GM21737 (cell line): ENCODE results near the gene ALOX15.
"Not testable (repeated sequence)": the region's sequence is repeated elsewhere in the genome, so short reads cannot be mapped to it uniquely, and the experiment has no call there.

Source experiments
- ATAC-seq: cut with Tn5 transposase; IDR thresholded peaks from one replicate; pipeline ENCODE4 v1.9.1; 2021; ENCODE audit warnings: mild to moderate bottlenecking, moderate library complexity; ENCODE audit not compliant: unreplicated experiment

ALOX15 gene

GRCh38 chr17:4594931-4595684 is 46.4 kb downstream of the ALOX15 start:
- no peak for ATAC-seq

- no peak for ATAC-seq
Observed at GRCh38 chr17:4594406-4594805, 47.1 kb downstream of the ALOX15 start.

GRCh38 chr17:4593021-4593421 is 48.5 kb downstream of the ALOX15 start:
- ATAC-seq, result no peak

- ATAC-seq, result no peak
Observed at GRCh38 chr17:4592240-4593005, 49.1 kb downstream of the ALOX15 start.

- no peak for ATAC-seq
Observed at GRCh38 chr17:4591529-4591928, 49.9 kb downstream of the ALOX15 start.

GRCh38 chr17:4590981-4591453 is 50.5 kb downstream of the ALOX15 start:
- no peak for ATAC-seq

- ATAC-seq, result not testable (repeated sequence)
Observed at GRCh38 chr17:4590042-4590441, 51.4 kb downstream of the ALOX15 start.

GRCh38 chr17:4588898-4589625 is 52.4 kb downstream of the ALOX15 start:
- no peak for ATAC-seq

GRCh38 chr17:4588391-4588790 is 53.1 kb downstream of the ALOX15 start:
- ATAC-seq, result no peak

- no peak for ATAC-seq
Observed at GRCh38 chr17:4587803-4588202, 53.7 kb downstream of the ALOX15 start.

GRCh38 chr17:4587195-4587594 is 54.3 kb downstream of the ALOX15 start:
- no peak for ATAC-seq

GRCh38 chr17:4586043-4586442 is 55.4 kb downstream of the ALOX15 start:
- ATAC-seq, result no peak

- no peak for ATAC-seq
Observed at GRCh38 chr17:4585638-4585994, 55.9 kb downstream of the ALOX15 start.

GRCh38 chr17:4584917-4585637 is 56.4 kb downstream of the ALOX15 start:
- no peak for ATAC-seq

GRCh38 chr17:4584101-4584916 is 57.2 kb downstream of the ALOX15 start, which contains the start of gene SMTNL2:
Gene SMTNL2, plus strand, starts transcription at chr17:4584529. Its CDS starts 77 bp downstream, at chr17:4584606.
- no peak for ATAC-seq

GRCh38 chr17:4583782-4584100 is 57.7 kb downstream of the ALOX15 start:
- no peak for ATAC-seq

GRCh38 chr17:4583206-4583605 is 58.3 kb downstream of the ALOX15 start:
- ATAC-seq, result no peak

- ATAC-seq, result no peak
Observed at GRCh38 chr17:4582691-4583090, 58.8 kb downstream of the ALOX15 start.

- no peak for ATAC-seq
Observed at GRCh38 chr17:4582101-4582501, 59.4 kb downstream of the ALOX15 start.
